Measurements from ENCODE around the gene DNLZ. TPM values are rescaled to one million over a fixed set of nuclear protein-coding genes. Genes with fewer than 3 reads are reported as not detected.

Gene DNLZ
- total and polyA plus RNA-seq, 12 donors, result 23.3 to 49.2 (median 32.5) TPM

DNA sequence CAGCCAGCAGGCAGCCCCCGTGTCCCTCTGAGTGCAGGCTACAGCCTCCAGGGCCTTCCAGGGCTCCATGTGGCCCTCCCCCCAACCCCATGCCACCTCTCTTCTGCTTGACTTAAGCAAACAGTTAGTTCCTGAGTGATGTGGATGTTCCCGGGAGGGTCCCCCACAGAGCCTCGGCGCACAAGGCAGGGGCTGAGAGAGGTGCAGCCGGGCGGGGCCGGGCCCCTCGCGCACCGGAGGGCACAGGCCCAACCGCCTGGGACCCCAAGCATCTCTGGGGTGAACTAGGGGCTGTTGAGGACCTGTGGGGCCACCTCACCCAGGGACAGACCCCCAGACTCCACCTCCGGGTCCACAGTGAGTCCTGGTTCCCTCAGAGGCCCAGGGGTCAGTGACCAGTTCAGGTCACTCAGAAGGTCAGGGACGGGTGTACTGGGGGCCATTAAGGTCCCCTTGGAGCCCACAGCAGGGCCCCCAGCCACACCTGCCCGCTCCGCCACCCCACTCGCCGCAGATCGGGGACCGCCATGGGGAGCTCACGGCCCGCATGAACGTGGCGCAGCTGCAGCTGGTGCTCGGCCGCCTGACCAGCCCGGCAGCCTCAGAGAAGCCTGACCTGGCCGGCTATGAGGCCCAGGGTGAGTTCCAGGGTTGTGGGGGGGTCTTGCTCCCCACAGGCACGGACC lies 23.0 kb downstream of the DNLZ start:
- intact Hi-C loops (cut with DNase I), result loop anchor here in 1 of 10 donors (10.0 kb wide), 1 partner anchor 64 kb away; the partner anchor contains the start of gene SNAPC4
- no peak for TF ChIP-seq CTCF (IDR thresholded peaks at IDR 0.05)
- H3K36me3 ChIP-seq, result peaks cover 0 to 40% (median 6%) of the 10 kb centered on the region in 9 donors

DNA sequence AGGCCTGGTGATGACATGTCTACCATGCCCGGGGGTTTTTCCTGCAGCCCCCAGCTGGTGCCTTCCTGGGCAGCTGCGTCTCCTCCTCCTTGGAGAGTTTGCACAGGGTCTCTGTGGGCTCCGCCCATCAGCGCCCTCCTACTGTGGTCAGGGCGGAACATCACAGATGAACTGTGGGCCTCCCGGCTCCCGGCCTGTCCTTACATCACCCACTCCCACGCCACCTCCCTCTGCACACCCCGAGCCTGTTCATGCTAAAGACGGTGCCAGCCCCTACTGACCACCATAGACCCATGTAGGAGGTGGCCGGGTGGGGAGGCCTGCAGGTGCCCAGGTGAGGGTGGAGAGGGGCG lies 23.6 kb downstream of the DNLZ start:
- intact Hi-C loops (cut with DNase I), result loop anchor here in 6 of 10 donors (1.0 to 10.0 kb wide), 5 partner anchors 23 to 65 kb away; partner anchors contain the start of genes SNAPC4 (in 4 of the 6) and DNLZ (in 2 of the 6)
- H3K4me3 ChIP-seq, result no peak overlapping the region
- 89 to 91% methylated on average over 12 of the region's 12 CpGs for WGBS, 2 donors
- DNase-seq (no peak), ATAC-seq (no peak)
- H3K4me1 ChIP-seq, result peaks cover 10 to 46% (median 32%) of the 10 kb centered on the region in 9 donors
- H3K36me3 ChIP-seq, result peaks cover 0 to 40% (median 6%) of the 10 kb centered on the region in 9 donors
- H3K27me3 ChIP-seq, result no peaks in the 10 kb centered on the region
- peak overlapping the region in 4 of 10 donors; percentile 90 to 94 (median 92) for H3K27ac ChIP-seq
- no peak for TF ChIP-seq CTCF (IDR thresholded peaks at IDR 0.05)
- no peaks in the 10 kb centered on the region for H3K9me3 ChIP-seq

More for the DNA sequence above, 23.0 kb downstream of the DNLZ start:
- H3K27ac ChIP-seq, result peak overlapping the region in 8 of 10 donors; percentile 83 to 95 (median 92)
- ATAC-seq (no peak), DNase-seq (no peak)
- no peak overlapping the region for H3K4me3 ChIP-seq
- 92 to 96% methylated on average over 28 of the region's 28 CpGs for WGBS, 2 donors
- no peaks in the 10 kb centered on the region for H3K27me3 ChIP-seq
- H3K9me3 ChIP-seq, result no peaks in the 10 kb centered on the region
- H3K4me1 ChIP-seq, result peaks cover 15 to 51% (median 37%) of the 10 kb centered on the region in 9 donors

GRCh38 chr9:136339173-136339957 lies 24.2 kb downstream of the DNLZ start:
- DNase-seq (peak in 1 of 2 donors; percentile 79), ATAC-seq (peak in 4 of 8 donors; percentile 23 to 53 (median 31))
- Histone ChIP-seq H3K27me3 (no peaks in the 10 kb centered on the region), H3K4me3 (no peak overlapping the region), H3K36me3 (peaks cover 0 to 40% (median 6%) of the 10 kb centered on the region in 9 donors), H3K4me1 (peaks cover 9 to 42% (median 29%) of the 10 kb centered on the region in 9 donors), H3K9me3 (no peaks in the 10 kb centered on the region), H3K27ac (peak overlapping the region in 5 of 10 donors; percentile 14 to 90 (median 26))
- intact Hi-C loops (cut with DNase I), result loop anchor here in 5 of 10 donors (1.0 to 5.0 kb wide), 4 partner anchors 24 to 63 kb away; partner anchors contain the start of genes SNAPC4 (in 3 of the 5) and DNLZ (in 2 of the 5)
- TF ChIP-seq CTCF (IDR thresholded peaks at IDR 0.05), result peak; percentile 76 to 91 (median 84)
- 70 to 76% methylated on average over 32 of the region's 32 CpGs for WGBS, 2 donors

DNA sequence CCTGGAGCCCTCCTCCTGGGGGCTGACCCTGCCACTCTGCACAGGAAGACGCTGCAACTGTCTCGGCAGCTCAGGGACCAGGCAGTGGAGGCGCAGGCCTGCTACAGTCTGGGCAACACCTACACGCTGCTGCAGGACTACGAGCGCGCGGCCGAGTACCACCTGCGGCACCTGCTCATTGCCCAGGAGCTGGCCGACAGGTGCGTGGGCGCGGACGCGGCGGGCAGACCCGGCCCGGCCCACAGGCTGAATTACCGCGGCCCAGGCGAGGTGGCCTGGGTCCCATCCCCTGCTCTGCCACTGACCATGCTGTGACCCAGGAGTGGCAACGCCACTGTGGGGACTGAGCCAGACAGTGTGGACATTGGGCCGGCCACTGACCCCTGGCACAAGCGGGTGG lies 25.0 kb downstream of the DNLZ start:
- 95 to 97% methylated on average over 25 of the region's 25 CpGs for WGBS, 2 donors
- DNase-seq, result no peak
- intact Hi-C loops (cut with DNase I), result loop anchor here in 2 of 10 donors (2.0 to 5.0 kb wide), 2 partner anchors 62 to 64 kb away; partner anchors contain the start of gene SNAPC4 (in 2 of the 2)

More for the DNA sequence above, 25.0 kb downstream of the DNLZ start:
- peaks cover 0 to 40% (median 6%) of the 10 kb centered on the region in 9 donors for H3K36me3 ChIP-seq
- no peak for TF ChIP-seq CTCF (IDR thresholded peaks at IDR 0.05)
- no peak for ATAC-seq
- no peak overlapping the region for H3K27ac ChIP-seq
- no peaks in the 10 kb centered on the region for H3K9me3 ChIP-seq
- no peaks in the 10 kb centered on the region for H3K27me3 ChIP-seq
- no peak overlapping the region for H3K4me3 ChIP-seq
- H3K4me1 ChIP-seq, result peaks cover 6 to 39% (median 26%) of the 10 kb centered on the region in 9 donors

All from heart right ventricle (tissue), 16 donors.